Measurements from ENCODE around the gene CLSTN2.

The CLSTN2 gene

GRCh38 chr3:140031170-140031569 is 96.2 kb downstream of the CLSTN2 start:
- no peak for DNase-seq (ENCODE audit: low read depth)
- no peak overlapping the region for H3K4me3 ChIP-seq (ENCODE audit: low read depth, low read length)
- TF ChIP-seq CTCF (IDR thresholded peaks at IDR 0.05; ENCODE audit: insufficient read depth, low read depth, low read length, missing control alignments), result no peak

DNA sequence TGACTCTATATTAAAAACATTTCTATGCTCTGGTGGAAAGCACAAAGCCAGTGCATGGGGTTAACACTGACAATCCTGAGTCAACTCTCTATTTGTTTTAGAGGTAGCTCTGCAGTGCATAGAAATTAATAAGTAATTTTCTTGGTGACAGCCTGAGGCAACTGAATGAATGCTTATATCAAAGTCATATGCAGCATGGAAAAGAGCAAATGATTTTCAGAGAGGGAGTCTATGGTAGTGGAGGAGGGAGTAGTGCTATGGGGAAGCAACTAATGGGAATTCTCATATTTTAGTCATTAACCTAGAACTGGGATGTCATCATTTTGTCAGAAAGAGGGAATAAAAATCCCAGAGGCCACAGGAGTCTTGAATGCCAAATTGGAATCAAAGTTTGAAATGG is 99.1 kb downstream of the CLSTN2 start:
- no peak for TF ChIP-seq CTCF (IDR thresholded peaks at IDR 0.05; ENCODE audit: insufficient read depth, low read depth, low read length, missing control alignments)
- no peak for DNase-seq (ENCODE audit: low read depth)
- H3K4me3 ChIP-seq (ENCODE audit: low read depth, low read length), result no peak overlapping the region

GRCh38 chr3:140035871-140036270 is 100.9 kb downstream of the CLSTN2 start:
- no peak for TF ChIP-seq CTCF (IDR thresholded peaks at IDR 0.05; ENCODE audit: insufficient read depth, low read depth, low read length, missing control alignments)
- no peak for DNase-seq (ENCODE audit: low read depth)
- no peak overlapping the region for H3K4me3 ChIP-seq (ENCODE audit: low read depth, low read length)

- TF ChIP-seq CTCF (IDR thresholded peaks at IDR 0.05; ENCODE audit: insufficient read depth, low read depth, low read length, missing control alignments), result no peak
- DNase-seq (ENCODE audit: low read depth), result no peak
- no peak overlapping the region for H3K4me3 ChIP-seq (ENCODE audit: low read depth, low read length)
Observed at GRCh38 chr3:140050396-140050795, 115.4 kb downstream of the CLSTN2 start.

- H3K4me3 ChIP-seq (ENCODE audit: low read depth, low read length), result no peak overlapping the region
- TF ChIP-seq CTCF (IDR thresholded peaks at IDR 0.05; ENCODE audit: insufficient read depth, low read depth, low read length, missing control alignments), result peak; percentile 27
- no peak for DNase-seq (ENCODE audit: low read depth)
Observed at GRCh38 chr3:140051019-140051957, 116.3 kb downstream of the CLSTN2 start.

DNA sequence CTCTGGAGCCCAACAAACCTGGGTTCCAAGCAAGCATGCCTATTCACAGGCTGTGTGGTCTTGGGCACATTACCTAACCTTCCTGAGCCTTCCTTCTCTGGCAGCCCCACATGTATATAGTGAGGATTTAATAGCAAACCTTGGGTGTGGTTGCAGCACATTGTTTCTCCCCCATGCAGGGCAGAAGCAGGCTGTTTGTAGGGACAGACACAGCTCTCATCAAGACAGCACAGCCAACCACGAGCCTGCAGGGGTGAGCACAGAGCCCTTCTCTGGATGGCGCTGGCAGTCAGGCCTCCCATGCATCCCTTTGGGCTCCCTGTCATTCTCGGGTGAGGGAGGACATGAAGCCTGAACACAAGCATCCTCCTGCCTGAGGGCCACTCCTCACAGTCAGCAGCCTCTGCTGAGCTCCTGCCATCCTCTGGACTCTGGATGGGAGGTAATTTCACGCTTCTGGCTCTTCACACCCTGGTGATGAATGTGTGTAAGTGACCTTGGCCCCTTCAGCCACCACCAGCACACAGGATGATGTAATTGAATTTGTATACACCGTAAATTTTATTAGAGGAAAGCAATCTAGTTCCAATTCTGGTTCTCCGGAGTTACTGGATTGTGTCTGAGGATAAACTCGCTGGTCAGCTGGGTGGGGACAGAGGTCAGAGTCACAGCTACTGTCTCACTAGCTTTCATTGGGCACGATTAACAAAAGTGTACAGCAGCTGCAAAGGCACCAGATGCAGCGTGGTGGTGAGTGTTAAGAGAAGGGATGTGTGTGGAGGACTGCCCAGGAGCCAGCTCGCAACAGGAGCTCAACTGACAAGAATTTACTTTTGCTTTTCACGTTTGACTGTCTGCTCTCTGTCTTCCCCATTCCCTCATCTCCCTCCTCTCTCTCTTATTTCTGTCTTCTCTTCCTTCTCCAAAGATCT is 118.1 kb downstream of the CLSTN2 start:
- no peak for DNase-seq (ENCODE audit: low read depth)
- no peak for TF ChIP-seq CTCF (IDR thresholded peaks at IDR 0.05; ENCODE audit: insufficient read depth, low read depth, low read length, missing control alignments)
- H3K4me3 ChIP-seq (ENCODE audit: low read depth, low read length), result no peak overlapping the region
